ENCODE data around the gene NOPCHAP1. TPM values are rescaled to one million over a fixed set of nuclear protein-coding genes. Genes with fewer than 3 reads are reported as not detected.

The NOPCHAP1 gene
- total and polyA plus RNA-seq, 2 of the 8 experiments (the other 6 are each of a cell fraction or from before 2014, with no cell fraction given) = 14.9 to 39.5 TPM

DNA sequence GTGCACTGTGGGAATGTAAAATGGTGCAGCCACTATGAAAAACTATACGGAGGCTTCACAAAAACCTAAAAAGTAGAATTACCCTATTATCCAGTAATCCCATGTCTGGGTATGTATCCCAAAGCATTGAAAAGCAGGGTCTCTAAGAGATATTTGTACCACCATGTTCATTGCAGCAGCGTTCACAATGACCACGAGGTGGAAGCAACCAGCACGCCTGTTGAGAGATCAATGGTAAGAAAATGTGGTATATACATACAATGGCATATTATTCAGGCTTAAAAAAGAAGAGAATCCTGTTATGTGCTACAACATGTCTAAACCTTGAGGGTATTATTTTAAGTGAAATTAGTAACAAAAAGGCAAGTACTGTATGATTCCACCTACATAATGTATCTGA is 910 bp upstream of the NOPCHAP1 start:
- no peak overlapping the region; a peak in 1 of 4 replicates for H3K4me2 ChIP-seq (ENCODE audit: insufficient read depth in 1 of 2, low read depth in 2 of 2, low read length in 2 of 2)
- TF ChIP-seq SIRT6 (IDR thresholded peaks at IDR 0.05; ENCODE audit: low read length) = no peak
- TF ChIP-seq CBX5 (IDR thresholded peaks at IDR 0.05; ENCODE audit: low read depth, low read length) = no peak
- no peak for TF ChIP-seq PHF8 (conservative IDR thresholded peaks at IDR 0.05; ENCODE audit: low read depth, low read length)
- TF ChIP-seq SUZ12 (IDR thresholded peaks at IDR 0.05; ENCODE audit: low read length) = no peak
- TF ChIP-seq MAX (IDR thresholded peaks at IDR 0.05) = no peak
- no peak for TF ChIP-seq GABPA (IDR thresholded peaks at IDR 0.05; ENCODE audit: borderline replicate concordance, insufficient read depth, low read length)
- TF ChIP-seq EZH2 (IDR thresholded peaks at IDR 0.05; ENCODE audit: low read depth, low read length, severe bottlenecking) = no peak
- TF ChIP-seq E2F6 (IDR thresholded peaks at IDR 0.05) = no peak
- TF ChIP-seq TEAD4 (IDR thresholded peaks at IDR 0.05; ENCODE audit: low read depth, low read length) = no peak
- no peak for TF ChIP-seq BACH1 (IDR thresholded peaks at IDR 0.05; ENCODE audit: low read length)
- no peak for TF ChIP-seq KDM4A (IDR thresholded peaks at IDR 0.05; ENCODE audit: low read depth, low read length, severe bottlenecking)
- TF ChIP-seq SAP30 (IDR thresholded peaks at IDR 0.05; ENCODE audit: insufficient read depth, insufficient replicate concordance, low read length) = no peak
- no peak for TF ChIP-seq ZNF274 (IDR thresholded peaks at IDR 0.05; ENCODE audit: borderline replicate concordance, extremely low read depth, low read length)

More for the DNA sequence above, 910 bp upstream of the NOPCHAP1 start:
- FAIRE-seq (no peak), DNase-seq (ENCODE audit: low read depth in 1 of 2, low spot score in 2 of 2) (no peak)
- Histone ChIP-seq H2BK12ac (ENCODE audit: low read depth, low read length) (no peak overlapping the region), H3K4me1 (replicated peaks in 1 of 4; ENCODE audit: control insufficient read depth in 3 of 4, insufficient read depth in 4 of 4, low read length in 3 of 4) (peaks cover 0 to 6% (median 3%) of the 10 kb centered on the region in 4 experiments; a peak in 3 of 7 replicates), H4K5ac (ENCODE audit: insufficient read length, low read depth, low read length) (no peak overlapping the region), H3K14ac (ENCODE audit: insufficient read length) (no peak overlapping the region), H3K36me3 (ENCODE audit: control insufficient read depth in 2 of 4, insufficient read depth in 4 of 4, low read length in 3 of 4) (peaks cover 0 to 20% (median 4%) of the 10 kb centered on the region in 4 experiments; a peak in 3 of 8 replicates), H4K20me1 (replicated peaks in 1 of 2; ENCODE audit: control insufficient read depth in 1 of 2, insufficient read depth in 2 of 2, low read length in 2 of 2) (peaks cover 0 to 2% of the 10 kb centered on the region in 2 experiments), H3K23me2 (ENCODE audit: low read depth, low read length) (peaks cover 5% of the 10 kb centered on the region; the same call in 1 of the 2 replicates), H3K18ac (ENCODE audit: extremely low read depth, low read length) (no peak overlapping the region), H4K91ac (replicated peaks; ENCODE audit: insufficient read length, low read length) (no peak overlapping the region), H2AK5ac (ENCODE audit: low read depth, low read length) (no peak overlapping the region), H3K79me2 (ENCODE audit: control insufficient read depth in 1 of 2, insufficient read depth in 2 of 2, low read length in 2 of 2) (peaks cover 3 to 37% of the 10 kb centered on the region in 2 experiments; a peak in 3 of 4 replicates), H3K9me3 (ENCODE audit: insufficient read depth in 2 of 2, low read depth in 1 of 2, low read length in 1 of 2) (no peaks in the 10 kb centered on the region), H2BK15ac (ENCODE audit: low read length) (no peak overlapping the region), H3K56ac (replicated peaks; ENCODE audit: insufficient read length, low read depth, low read length) (no peak overlapping the region), H3K79me1 (ENCODE audit: low read depth, low read length) (peaks cover 4% of the 10 kb centered on the region), H3K27me3 (replicated peaks in 1 of 4; ENCODE audit: control insufficient read depth in 3 of 4, extremely low read depth in 1 of 4, insufficient read depth in 3 of 4, low read length in 3 of 4) (no peaks in the 10 kb centered on the region), H4K8ac (ENCODE audit: extremely low read depth, insufficient read depth, low read length) (no peak overlapping the region), H3K4me3 (ENCODE audit: extremely low read depth in 1 of 4, insufficient read depth in 2 of 4, low read depth in 3 of 4, low read length in 4 of 4) (no peak overlapping the region), H3K27ac (ENCODE audit: low read depth, low read length) (no peak overlapping the region), H3K4ac (replicated peaks; ENCODE audit: insufficient read length, low read depth, low read length) (no peak overlapping the region), H2BK120ac (replicated peaks; ENCODE audit: low read depth, low read length) (no peak overlapping the region), H2BK5ac (ENCODE audit: low read depth, low read length) (no peak overlapping the region), H2BK20ac (ENCODE audit: low read length) (no peak overlapping the region), H3K9ac (replicated peaks in 1 of 4; ENCODE audit: extremely low read depth in 1 of 4, low read depth in 3 of 4, low read length in 3 of 4) (no peak overlapping the region), H3K23ac (ENCODE audit: insufficient read length) (no peak overlapping the region), H2AFZ (ENCODE audit: low read length) (no peak overlapping the region)
- ChIA-PET POLR2A (ENCODE audit: partially characterized antibody) (interaction anchor here (0.8 to 1.1 kb wide), 2 partner anchors 11 to 25 kb away, joined by 3 read pairs; no protein-coding TSS in a partner anchor), CTCF (ENCODE audit: partially characterized antibody) (interaction anchor here (1.3 to 1.8 kb wide), 2 partner anchors 9 to 19 kb away, joined by 3 to 6 read pairs; no protein-coding TSS in a partner anchor)
- WGBS, 2 experiments (ENCODE audit: extremely low coverage in 1 of 2, insufficient coverage in 1 of 2, insufficient read length in 1 of 2, insufficient replicate concordance in 2 of 2, low coverage in 1 of 2, low lambda C conversion rate in 2 of 2, missing lambda C conversion rate in 1 of 2) = 84% methylated on average over 4 of the region's 4 CpGs; no CpG with 5 or more reads in 1 of the 2 experiments
